Glomerular visceral epithelial cell (primary cell): ENCODE results near the gene UQCRC2.
"Not testable (repeated sequence)": the region's sequence is repeated elsewhere in the genome, so short reads cannot be mapped to it uniquely, and the experiment has no call there.

Source experiments
- DNase-seq: peaks from one replicate; pipeline ENCODE4 v3.0.0-alpha.2; 2016; ENCODE audit errors: extremely low spot score

UQCRC2 gene

GRCh38 chr16:21982108-21982507, 28.9 kb downstream of the UQCRC2 start:
- DNase-seq = no peak

DNA sequence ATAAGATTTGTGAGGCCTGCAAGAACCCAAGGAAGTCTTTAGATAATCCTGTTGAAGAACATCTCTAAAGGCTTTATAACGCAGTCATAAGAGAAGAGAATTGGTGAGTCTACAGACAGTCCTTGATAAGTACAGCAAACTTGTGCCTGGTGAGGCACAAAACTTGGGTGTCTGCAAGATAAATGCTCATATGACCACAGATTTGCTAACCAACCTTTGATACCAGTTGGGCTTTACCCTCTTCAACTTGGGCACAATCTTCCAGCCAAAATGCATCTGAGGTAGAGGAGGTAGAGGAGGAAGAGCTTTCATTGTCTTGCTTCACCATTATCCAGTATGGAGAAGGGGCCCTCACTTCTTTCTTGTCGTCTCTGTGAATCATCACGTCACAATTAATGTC, 30.9 kb downstream of the UQCRC2 start:
- DNase-seq = no peak

GRCh38 chr16:21985524-21985923, 32.4 kb downstream of the UQCRC2 start:
- no peak for DNase-seq

GRCh38 chr16:21986692-21987246, 33.6 kb downstream of the UQCRC2 start:
- DNase-seq = no peak

DNA sequence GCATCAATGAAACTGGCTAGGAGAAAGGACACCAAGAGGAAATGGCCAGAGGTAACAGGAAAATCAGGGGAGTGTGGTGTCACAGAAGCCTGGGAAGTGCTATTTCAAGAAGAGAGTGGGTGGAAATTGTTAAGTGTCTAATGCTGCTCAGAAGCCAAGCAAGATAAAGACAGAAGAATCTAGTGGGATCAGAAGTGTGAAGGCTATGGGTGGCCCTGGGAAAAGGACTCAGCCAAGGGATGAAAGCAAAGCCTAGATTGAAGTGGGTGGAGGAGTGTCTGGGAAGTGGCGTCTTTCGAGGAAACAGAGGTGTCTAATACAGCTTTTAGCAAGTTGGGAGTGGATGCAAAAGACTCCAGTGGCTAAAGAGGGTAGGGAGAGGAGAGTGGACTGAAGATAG, 34.3 kb downstream of the UQCRC2 start:
- DNase-seq = no peak

GRCh38 chr16:21989133-21989532, 36.0 kb downstream of the UQCRC2 start:
- no peak for DNase-seq

DNA sequence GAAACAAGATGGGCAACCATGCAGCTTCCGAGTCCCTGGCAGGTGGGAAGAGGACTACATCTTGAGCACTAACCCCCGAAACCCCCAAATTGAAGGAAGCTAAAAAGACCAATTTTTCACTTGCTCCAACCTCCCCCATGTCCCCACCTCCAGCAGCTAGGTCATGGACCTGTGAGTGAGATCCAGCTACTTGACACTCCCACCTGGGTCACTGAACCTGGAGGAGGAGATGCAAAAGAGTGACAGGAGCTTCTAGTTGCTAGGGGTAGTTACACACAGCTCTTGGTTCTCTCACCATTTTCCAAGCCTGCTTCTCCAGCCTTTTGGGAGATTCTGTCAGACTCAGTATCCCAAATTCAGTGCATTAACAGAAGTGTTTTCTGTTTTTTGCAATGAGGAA, 36.6 kb downstream of the UQCRC2 start:
- DNase-seq = no peak

GRCh38 chr16:21990381-21990944, 37.3 kb downstream of the UQCRC2 start:
- no peak for DNase-seq

- no peak for DNase-seq
Measured at GRCh38 chr16:21991621-21992020, 38.5 kb downstream of the UQCRC2 start.

DNA sequence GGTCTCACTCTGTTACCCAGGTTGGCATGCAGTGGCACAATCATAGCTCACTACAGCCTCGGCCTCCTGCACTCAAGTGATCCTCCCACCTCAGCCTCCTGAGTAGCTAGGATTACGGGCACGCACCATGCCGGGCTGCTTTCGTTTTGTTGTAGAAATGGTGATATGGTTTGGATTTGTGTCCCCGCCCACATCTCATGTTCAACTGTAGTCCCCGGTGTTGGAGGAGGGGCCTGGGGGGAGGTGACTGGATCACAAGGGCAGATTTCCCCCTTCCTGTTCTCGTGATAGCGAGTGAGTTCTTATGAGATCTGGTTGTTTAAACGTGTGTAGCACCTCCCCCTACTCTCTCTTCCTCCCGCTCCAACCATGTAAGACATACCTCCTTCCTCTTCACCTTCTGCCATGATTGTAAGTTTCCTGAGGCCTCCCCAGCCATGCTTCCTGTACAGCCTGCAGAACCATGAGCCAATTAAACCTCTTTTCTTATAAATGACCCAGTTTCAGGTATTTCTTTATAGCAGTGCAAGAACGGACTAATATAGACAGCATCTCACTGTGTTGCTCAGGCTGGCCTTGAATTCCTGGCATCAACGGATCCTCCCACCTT, 41.8 kb downstream of the UQCRC2 start:
- no peak for DNase-seq

DNA sequence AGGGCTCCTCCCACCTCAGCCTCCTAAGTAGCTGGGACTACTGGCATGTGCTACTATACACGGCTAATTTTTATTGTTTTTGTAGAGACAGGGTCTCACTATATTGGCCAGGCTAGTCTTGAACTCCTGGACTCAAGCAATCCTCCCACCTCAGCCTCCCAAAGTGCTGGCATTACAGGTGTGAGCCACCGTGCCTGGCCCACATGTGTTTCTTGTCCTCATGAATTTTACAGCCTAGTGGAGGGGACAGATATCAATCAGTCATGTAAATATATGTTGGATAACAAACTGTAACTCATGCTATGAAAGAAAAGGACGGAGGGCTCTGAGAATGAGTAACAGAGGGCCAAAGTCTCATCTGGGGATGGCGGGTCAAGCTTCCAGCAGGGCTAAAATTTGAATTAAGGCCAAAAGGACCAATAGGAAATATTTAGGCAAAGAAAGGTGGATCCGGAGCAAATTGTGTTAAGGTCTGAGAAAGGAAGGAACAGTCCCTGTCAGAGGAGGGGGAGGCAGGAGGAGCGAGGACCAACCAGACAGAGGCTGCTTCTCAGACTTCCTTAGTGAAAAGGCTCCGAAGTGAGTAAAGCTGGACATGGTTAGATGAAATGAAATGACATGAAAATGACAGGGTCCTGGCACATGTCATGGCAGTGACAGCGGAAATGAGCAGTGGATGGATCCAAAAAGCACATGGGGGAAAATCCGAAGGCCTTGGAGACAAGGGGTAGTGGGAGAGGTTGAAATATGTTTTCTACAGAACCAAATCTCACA, 43.9 kb downstream of the UQCRC2 start:
- DNase-seq = no peak

DNA sequence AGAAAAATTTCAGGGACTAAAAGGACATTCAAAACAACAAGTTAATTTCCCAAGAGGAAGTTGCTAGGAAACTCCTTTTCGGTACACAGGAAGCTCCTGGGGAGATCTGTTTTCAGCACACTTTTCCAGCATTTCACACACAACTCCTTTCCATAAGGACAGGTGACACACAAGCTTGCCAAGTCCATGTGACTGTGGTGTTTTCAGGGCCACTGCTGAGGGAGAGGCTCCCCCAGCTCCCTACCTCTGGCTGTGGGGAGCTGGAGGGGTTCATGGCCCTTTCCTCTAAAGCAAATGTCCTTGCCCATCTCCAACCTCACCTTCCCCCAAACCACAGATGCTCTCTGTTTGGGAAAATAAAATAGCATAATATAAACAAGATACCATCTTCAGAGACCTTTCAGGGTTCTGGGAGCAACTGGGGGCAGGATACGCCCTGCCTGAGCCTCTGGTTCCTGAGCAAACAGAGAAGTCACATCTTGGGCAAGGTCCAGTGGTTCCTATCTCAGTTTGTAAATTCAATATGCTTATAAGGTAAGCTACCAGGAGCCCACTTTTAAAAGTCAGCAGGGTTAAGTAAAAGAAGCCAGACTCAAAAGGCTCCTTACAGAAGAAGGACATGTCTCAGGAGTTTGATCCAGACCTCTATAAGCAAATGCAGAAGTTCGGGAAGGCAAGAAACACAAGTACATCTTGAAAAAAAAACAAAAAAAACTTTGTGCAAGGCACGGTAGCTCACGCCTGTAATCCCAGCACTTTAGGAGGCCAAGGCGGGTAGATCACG, 44.7 kb downstream of the UQCRC2 start:
- DNase-seq = no peak

- DNase-seq = no peak
Measured at GRCh38 chr16:22001591-22001990, 48.4 kb downstream of the UQCRC2 start.

DNA sequence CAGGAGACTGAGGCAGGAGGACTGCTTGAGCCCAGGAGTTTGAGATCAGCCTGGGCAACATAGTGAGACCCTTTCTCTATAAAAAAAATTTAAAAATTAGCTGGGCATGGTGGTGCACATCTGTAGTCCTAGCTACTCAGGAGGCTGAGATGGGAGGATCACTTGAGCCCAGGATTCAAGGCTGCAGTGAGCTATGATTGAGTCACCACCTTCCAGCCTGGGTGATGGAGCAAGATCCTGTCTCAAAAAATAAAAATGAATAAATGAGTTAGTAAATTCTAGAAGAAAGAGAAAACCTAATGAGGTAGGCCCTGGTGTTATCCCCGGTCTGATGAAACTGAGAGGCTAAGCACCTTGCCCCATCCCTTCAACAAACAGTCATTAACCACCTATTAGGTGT, 48.9 kb downstream of the UQCRC2 start:
- not testable (repeated sequence) for DNase-seq

- no peak for DNase-seq
Measured at GRCh38 chr16:22003195-22003594, 50.0 kb downstream of the UQCRC2 start.

DNA sequence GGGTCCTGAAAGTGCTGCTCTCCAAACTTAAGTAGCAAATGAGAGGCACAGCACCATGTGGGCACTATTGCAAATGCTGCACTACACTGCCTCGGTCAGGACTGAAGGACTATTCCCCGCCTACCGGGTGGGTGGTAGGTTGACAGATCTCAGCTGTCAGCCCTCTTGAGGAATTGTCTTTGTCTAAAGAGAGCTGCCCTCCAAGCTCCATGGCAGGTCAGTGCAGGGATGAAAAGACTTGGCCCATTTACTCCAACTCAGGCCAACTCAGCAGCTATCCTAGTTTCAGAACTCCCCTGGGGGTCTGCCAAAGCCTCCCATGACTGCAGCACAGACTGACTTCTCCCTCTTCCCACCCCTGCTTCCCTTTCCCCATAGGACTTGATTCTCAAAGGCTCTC, 51.2 kb downstream of the UQCRC2 start:
- DNase-seq = no peak

DNA sequence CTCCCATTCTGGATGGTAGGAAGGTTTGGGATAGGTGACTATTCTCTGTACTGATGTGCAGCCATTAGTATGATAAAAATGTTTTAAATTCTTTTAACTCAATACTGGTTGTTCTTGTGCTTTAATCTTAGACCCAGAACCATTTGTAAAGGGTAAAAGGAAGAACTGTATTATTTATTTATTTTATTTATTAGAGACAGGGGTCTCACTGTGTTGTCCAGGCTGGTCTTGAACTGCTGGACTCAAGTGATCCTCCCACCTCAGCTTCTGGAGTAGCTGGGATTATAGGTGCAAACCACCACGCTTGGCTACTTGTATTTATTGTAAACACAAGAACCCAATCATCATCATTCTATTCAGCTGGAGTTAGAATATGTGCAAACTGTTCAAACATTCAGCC, 52.6 kb downstream of the UQCRC2 start:
- no peak for DNase-seq

DNA sequence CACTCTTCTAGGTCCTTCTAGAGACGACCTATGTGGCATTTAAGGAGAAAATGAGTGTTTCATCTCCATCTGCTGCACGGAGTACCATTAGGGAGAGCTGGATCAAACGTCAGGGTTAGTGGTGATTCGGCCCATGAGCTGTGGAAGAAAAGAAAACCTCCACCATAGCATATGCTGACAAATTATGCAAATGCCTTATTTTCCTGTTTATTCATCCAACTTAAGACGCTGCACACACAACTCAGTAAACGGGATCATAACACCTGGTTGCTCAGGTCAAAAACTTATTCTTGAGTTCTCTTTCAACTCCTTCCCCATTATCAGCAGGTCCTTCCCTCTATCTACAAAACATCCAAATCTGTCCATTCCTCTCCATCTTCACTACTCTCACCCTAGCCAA, 53.5 kb downstream of the UQCRC2 start:
- no peak for DNase-seq

GRCh38 chr16:22007159-22007508, 54.0 kb downstream of the UQCRC2 start:
- DNase-seq = no peak

DNA sequence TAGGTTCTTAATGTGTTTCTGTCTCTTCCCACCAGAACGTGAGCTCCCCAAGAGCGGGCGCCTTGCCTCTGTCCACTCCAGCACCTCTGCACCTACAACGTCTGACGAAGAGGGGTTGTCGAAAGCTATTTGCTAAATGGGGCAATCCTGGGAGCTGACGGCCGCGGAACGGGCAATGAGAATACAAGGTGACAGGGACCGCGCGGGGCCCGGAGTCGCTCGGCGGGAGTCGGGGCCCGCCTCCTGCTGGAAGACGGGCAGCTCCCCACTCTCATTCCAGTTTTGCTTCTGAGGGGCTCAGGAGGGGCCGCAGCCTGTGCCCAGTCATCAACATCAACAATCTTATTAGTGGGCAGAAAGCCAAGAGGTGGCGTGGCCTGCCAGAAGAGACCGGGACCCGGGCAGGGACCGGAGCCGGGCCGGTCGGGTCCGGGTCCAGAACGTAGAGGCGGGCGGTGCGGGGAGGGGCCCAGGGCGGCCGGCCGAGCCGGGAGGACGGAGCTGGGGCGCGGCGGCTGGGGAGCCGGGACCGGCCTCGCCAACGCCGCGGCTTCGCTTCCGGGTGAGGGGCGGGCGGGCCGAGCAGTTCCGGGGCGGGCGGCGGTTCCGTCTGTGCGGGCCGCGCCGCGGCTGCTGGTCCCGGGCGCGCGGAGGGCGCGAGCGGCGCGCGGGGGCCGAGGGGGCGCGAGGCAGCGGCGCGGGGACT, 54.5 kb downstream of the UQCRC2 start, which contains the start of gene MOSMO:
TSS of gene MOSMO (plus strand) at position 603 of the 706 bp plus-strand sequence. CDS start 191 bp downstream, outside the sequence.
- DNase-seq = peak; percentile 61
